Islet precursor cell (in vitro differentiated cells): ENCODE data around the gene NTM.

ENCODE experiments used
- DNase-seq: peaks from one replicate; pipeline ENCODE4 v3.0.0-alpha.2; 2018

Gene NTM

DNA sequence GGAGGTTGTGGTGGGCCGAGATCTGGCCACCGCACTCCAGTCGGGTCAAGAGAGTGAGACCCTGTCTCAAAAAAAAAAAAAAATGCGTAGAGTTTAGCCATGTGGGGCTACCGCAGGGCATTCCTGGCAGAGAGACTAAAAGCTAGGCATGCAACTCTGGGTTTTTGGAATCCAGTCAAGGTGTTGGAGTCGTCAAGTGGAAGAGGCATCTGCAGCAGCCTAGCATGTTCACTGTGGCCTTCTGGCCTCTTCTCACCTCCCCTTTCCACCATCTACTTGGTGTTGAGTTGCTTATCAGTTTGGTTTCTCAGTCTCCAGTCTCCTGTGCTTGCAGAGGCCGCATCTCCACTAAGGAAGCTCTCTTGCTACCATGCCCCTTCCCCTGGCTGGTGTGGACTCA is 572.5 kb downstream of the NTM start:
- no peak for DNase-seq

- no peak for DNase-seq
Observed at GRCh38 chr11:131943295-131943694, 572.9 kb downstream of the NTM start.

GRCh38 chr11:131944736-131945135 is 574.3 kb downstream of the NTM start:
- no peak for DNase-seq

- DNase-seq = no peak
Observed at GRCh38 chr11:131945706-131946105, 575.3 kb downstream of the NTM start.

GRCh38 chr11:131947511-131947910 is 577.1 kb downstream of the NTM start:
- DNase-seq = no peak

DNA sequence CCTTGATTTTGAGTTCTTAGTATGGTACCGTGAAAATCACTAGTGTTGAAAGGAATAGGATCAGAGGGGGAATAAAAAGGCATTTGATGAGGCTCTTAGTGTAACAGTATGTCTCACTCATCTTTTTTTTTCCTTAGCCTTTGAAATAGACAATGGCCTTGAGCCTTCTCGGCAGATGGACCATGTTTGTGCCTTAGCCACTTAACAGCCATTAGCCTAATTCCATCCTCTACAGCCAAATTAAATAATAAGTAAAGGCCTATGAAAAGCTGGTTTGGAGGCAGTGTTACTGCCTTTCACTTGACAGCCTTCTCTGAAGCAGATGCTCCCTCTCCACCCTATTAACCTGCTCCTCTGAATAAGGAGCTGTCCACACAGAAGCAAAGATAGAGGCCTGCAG is 580.7 kb downstream of the NTM start:
- DNase-seq = no peak

GRCh38 chr11:131954146-131954545 is 583.7 kb downstream of the NTM start:
- DNase-seq = no peak

- DNase-seq = peak; percentile 63
Observed at GRCh38 chr11:131955904-131956303, 585.5 kb downstream of the NTM start.

- no peak for DNase-seq
Observed at GRCh38 chr11:131957201-131957600, 586.8 kb downstream of the NTM start.

- no peak for DNase-seq
Observed at GRCh38 chr11:131957875-131958274, 587.5 kb downstream of the NTM start.

DNA sequence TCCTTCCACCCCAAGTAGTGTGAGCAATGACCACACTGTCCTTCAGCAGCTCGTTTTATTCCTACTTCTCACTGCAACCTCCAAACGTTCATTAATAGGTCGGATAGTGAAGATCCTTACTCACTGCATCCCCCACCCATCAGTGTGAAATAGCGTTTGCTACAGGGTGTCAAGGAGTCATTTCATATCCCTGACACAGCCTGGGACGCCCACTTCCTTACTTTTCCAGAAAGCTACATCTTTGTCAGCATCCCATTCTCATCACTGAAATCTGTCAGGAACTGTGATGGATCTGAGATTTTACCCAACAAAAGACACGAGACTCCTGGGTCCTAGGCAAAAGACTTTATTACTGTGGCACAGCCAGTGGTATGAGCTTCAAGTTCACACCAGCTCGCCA is 592.4 kb downstream of the NTM start:
- no peak for DNase-seq

DNA sequence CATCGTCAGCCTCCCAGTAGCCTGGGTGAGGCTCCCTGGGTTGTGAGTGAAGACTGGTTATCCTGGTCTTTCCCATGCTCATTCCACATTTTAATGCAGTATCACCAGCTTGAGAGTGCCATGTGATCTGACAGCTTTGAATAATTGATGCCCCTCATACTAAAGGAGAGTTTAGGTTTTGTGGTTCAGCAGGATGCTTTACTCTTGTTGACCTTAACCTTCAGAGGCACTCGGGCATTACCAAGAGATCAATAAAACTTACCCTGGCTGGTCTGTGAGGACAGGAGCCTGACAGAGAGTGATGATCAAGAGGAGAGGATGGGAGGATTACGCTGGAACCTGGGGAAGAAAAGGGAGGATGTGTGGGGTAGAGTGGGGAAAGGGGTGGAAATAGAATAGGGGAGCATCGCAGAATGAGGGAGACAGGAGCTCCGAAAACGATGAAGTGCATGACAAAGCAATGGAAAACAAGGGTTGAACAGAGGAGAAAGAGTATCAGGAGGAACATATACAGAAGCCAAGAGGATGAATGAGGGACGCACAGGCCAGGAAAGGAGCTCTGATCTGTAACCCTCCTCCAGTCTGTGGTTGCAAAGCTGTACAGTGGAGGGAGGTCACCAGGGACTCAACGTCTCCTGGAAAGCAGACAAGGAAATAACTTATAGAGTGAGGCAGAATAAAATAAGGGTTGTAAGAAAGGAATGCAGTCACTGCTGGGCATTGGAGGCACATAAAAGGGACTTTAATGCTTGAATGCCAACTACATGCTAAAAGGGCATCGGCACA is 594.5 kb downstream of the NTM start:
- no peak for DNase-seq

- DNase-seq = no peak
Observed at GRCh38 chr11:131965504-131965903, 595.1 kb downstream of the NTM start.

GRCh38 chr11:131966667-131967066 is 596.3 kb downstream of the NTM start:
- no peak for DNase-seq

- DNase-seq = no peak
Observed at GRCh38 chr11:131969261-131969660, 598.8 kb downstream of the NTM start.

DNA sequence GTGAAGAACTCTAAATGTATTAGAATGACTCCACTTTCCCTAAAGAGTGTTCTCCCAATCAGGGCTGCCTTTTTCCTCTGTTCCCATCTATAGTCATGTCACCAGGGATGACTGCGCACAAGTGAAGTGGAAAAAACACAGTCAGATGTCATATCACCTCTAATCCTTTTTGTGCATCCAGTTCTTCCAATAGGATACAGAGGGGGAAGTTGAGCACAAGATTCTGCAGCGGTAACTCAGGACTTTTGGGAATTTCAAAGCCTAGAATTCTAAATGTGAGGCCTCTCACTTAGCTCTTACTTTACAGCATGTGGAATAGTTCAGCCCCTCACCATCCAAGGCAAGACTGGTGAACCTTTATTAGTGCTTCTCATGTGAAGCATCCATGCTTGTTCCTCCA is 602.6 kb downstream of the NTM start:
- no peak for DNase-seq

DNA sequence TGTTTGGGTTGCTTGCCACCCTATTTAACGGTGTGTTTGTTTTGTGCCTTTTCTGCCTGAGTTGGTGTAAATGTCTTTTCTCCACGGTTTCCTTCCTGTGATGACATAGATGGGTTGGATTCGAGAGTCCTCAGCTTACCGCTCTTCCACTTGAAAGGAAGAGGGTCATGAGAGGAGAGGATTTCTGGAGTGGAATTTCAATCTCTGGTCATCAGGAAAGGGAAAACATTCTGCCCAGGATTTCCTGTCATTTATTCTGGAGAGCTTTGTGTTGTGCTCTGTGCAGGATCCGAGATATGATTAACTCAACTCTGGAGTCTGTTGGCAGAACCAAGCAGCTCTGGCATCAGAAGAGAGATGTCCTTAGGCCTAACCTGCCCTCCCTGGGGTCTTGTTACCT is 605.2 kb downstream of the NTM start:
- DNase-seq = no peak

GRCh38 chr11:131976021-131976420 is 605.6 kb downstream of the NTM start:
- no peak for DNase-seq

DNA sequence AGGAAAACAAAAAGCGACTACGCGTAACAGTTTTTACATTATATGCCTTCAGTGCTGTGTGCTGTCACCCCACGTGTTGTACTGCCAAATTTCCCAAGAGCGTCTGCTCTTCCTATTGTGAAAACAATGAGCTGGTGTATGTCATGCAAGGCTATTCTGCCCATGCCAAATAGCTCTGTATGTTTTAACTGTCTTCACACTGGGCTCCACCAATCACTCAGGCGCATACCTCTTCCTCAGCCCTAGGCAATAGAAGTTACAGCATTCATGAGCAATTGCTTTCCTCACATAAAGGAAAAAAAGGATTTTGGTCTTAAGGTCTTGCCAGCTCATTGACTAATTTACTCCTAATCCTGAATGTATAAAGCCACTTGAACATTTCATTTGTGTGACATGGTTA is 606.8 kb downstream of the NTM start:
- peak; percentile 86 for DNase-seq

GRCh38 chr11:131977854-131978253 is 607.4 kb downstream of the NTM start:
- peak; percentile 82 for DNase-seq

- peak; percentile 65 for DNase-seq
Observed at GRCh38 chr11:131978351-131978750, 607.9 kb downstream of the NTM start.

DNA sequence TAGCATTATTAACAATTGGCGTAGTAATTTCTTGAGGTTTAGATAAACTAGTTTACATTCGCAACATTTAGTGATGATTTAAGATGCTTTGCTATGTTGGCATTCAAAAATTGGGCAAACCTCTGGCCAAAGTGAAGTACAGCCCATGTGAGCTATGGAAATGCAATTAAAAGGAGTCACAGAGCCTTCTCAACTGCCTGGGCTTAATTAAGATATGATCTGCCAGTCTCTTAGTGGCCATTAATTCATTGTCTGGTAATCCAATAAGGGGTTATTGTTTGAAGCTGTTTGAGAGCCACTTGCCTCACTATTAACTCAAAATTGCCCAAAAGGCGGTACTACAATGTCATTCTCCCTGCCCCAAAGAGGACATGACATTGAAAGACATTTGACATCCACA is 608.9 kb downstream of the NTM start:
- DNase-seq = no peak

- no peak for DNase-seq
Observed at GRCh38 chr11:131980199-131980598, 609.8 kb downstream of the NTM start.

DNA sequence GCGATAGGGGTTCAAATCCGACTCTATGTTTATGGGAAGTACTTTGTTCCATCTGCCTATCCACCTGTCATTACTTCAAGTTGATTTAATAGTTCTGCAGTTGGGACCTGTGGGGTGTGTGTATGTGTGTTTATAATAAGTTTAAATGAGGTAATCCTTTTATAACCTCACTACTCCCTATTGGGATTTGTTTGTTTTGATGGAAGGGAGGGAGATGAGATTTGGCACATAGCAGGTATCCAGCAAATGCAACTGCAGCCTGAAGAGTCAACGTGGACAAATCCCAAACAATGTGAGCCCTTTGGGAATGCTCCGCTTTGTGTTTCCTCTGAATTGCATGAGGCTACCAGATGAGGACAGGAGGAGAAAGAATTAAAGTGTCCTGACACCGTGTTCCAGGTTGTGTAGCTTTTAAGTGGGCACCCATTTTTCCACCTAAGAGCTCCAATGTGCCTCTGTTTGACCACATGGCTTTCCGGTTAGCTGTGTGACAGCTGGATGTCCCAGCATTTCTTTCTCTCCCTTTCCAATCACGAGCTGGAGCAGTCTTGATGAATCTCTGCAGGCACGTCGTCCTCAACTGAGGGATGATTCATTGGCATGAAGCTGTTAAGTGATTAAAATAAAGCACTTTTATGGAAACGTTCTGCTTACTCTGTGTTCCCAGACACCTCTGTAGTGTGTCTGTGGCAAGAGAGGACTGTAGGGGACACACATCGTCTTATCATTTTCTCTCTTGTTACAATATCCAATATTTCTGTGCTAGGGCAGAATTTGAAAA is 610.7 kb downstream of the NTM start:
- no peak for DNase-seq

DNA sequence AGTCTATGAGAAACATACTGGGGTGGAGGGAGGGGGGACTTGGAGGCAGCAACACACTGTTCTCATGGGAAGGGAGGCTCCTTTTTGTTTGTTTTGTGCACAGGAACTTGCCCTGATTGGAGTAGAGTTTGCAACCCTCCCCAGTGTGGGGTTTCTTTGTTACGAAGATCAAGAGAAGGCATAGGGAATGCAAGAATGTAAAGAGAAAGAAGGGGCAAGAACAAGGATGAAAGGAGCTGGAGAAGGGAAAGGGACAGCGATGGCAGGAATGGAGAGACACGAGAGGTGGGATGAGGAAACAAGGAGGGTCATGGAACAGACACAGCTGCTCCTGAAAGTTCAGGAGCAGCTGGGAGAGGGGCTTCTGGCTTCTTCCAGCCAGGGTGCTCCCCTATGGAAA is 611.7 kb downstream of the NTM start:
- DNase-seq = no peak
